ENCODE measurements around the gene TLN1. TPM values are rescaled to one million over a fixed set of nuclear protein-coding genes. Genes with fewer than 3 reads are reported as not detected.

TLN1 gene
- total RNA-seq, 5 donors from 2014 or later (not counting 1 experiment from before 2014, with no cell fraction given): 229 to 366 (median 294) TPM

DNA sequence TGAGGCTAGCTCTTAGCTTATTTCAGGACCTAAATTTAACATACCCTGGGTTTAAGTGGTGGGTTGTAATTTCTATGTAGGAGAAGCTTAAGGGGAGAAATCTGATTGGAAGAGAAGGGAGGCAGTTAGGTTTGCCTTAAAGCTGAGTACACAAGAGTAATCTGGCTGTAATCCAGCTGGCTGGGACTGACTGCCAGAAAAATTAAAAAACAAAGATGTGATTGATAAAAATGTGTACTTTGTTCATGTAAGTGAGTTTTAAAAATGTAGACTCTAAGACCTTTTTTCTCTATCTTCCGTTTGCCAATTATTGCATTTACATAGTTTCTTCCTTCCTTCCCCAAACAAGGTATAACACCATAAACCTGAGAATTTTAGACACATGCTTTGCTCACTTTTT is 39.5 kb upstream of the TLN1 start:
- ChIA-PET CTCF (interaction anchor here in 1 of 2 donors (0.5 to 0.7 kb wide), 3 partner anchors 111 to 890 kb away, joined by 3 read pairs; no protein-coding TSS in a partner anchor), POLR2A (interaction anchor here in 1 of 2 donors (0.6 kb wide), 1 partner anchor 20 kb away, joined by 3 read pairs; no protein-coding TSS in a partner anchor)
- no peaks in the 10 kb centered on the region for H3K9me3 ChIP-seq
- H3K4me3 ChIP-seq (ENCODE audit: control insufficient read depth in 1 of 2, extremely low read depth in 1 of 2, low read length in 1 of 2): no peak overlapping the region
- Mint-ChIP-seq H3K27ac (no peak overlapping the region), H3K4me1 (peaks cover 0 to 7% (median 6%) of the 10 kb centered on the region in 3 donors), H3K27me3 (no peaks in the 10 kb centered on the region), H3K4me3 (no peak overlapping the region), H3K36me3 (no peaks in the 10 kb centered on the region), H3K9me3 (no peaks in the 10 kb centered on the region)
- no CpG with 5 or more reads among the region's 1 CpG for WGBS (ENCODE audit: insufficient coverage)
- H3K36me3 ChIP-seq (ENCODE audit: control insufficient read depth in 2 of 2, extremely low read depth in 1 of 2, insufficient read depth in 1 of 2, low read length in 1 of 2): peaks cover 0 to 10% of the 10 kb centered on the region in 2 donors
- DNase-seq (no peak), ATAC-seq (replicated peaks in 1 of 4) (no peak)
- H3K4me1 ChIP-seq (ENCODE audit: control insufficient read depth in 1 of 2, extremely low read depth in 1 of 2, insufficient read depth in 2 of 2, low read length in 2 of 2): no peaks in the 10 kb centered on the region
- no peaks in the 10 kb centered on the region for H3K27me3 ChIP-seq (replicated peaks in 1 of 2; ENCODE audit: control insufficient read depth in 2 of 2, extremely low read depth in 1 of 2, insufficient read depth in 2 of 2, low read length in 1 of 2)
- no peak overlapping the region for H3K27ac ChIP-seq (ENCODE audit: low read length)

DNA sequence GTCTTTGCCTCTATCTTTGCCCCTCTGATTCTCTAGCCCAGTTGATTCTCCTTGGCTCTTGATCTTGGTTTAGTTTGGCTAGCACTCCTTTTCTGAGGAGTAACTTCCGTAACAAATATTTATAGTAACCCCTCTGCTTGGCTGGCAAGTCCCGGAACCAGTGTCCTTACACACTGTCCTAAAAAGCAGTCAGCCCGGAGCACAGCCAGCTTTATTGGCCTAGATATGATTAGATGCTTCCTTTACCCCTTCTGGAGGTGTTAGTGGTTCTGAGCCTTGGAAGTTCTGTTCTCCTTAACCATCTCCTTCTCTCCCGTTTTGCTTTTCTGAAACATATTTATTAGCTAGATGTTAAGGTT is 39.1 kb upstream of the TLN1 start:
- Histone ChIP-seq H3K4me1 (ENCODE audit: control insufficient read depth in 1 of 2, extremely low read depth in 1 of 2, insufficient read depth in 2 of 2, low read length in 2 of 2) (no peaks in the 10 kb centered on the region), H3K27me3 (replicated peaks in 1 of 2; ENCODE audit: control insufficient read depth in 2 of 2, extremely low read depth in 1 of 2, insufficient read depth in 2 of 2, low read length in 1 of 2) (no peaks in the 10 kb centered on the region), H3K9me3 (no peaks in the 10 kb centered on the region), H3K27ac (ENCODE audit: low read length) (no peak overlapping the region), H3K4me3 (ENCODE audit: control insufficient read depth in 1 of 2, extremely low read depth in 1 of 2, low read length in 1 of 2) (no peak overlapping the region), H3K36me3 (ENCODE audit: control insufficient read depth in 2 of 2, extremely low read depth in 1 of 2, insufficient read depth in 1 of 2, low read length in 1 of 2) (peaks cover 0 to 9% of the 10 kb centered on the region in 2 donors)
- Mint-ChIP-seq H3K27ac (no peak overlapping the region), H3K27me3 (no peaks in the 10 kb centered on the region), H3K4me1 (peaks cover 0 to 11% (median 11%) of the 10 kb centered on the region in 3 donors), H3K4me3 (no peak overlapping the region), H3K36me3 (no peaks in the 10 kb centered on the region), H3K9me3 (no peaks in the 10 kb centered on the region)
- no peak for DNase-seq
- WGBS (ENCODE audit: insufficient coverage): no CpG with 5 or more reads among the region's 4 CpGs
- CTCF ChIA-PET: interaction anchor here (0.7 to 1.1 kb wide), 2 partner anchors 17 to 111 kb away, joined by 3 to 5 read pairs; no protein-coding TSS in a partner anchor
- POLR2A ChIA-PET: interaction anchor here in 1 of 2 donors (0.7 kb wide), 1 partner anchor 1185 kb away, joined by 3 read pairs; no protein-coding TSS in a partner anchor
- no peak for ATAC-seq (replicated peaks in 1 of 4)

DNA sequence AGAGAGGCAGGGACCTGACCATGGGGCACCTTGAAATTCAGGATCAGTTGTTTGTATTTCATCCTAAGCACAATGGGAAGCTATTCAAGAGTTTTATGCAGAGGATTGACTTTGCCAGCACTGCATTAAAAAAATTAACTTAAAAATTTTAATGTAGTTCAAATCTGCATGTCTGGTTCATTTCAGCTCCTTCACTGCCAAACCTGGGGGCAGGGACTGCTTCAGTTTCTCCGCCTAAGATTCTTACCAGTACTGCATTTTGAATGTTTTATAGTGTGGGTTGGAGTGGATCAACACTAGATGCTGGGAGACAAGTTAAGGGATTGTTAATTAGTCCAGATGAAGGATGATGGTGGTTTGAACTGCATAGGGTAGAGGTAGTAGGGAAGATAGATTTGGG is 37.8 kb upstream of the TLN1 start:
- ATAC-seq (replicated peaks in 1 of 4): no peak
- Mint-ChIP-seq H3K27me3 (no peaks in the 10 kb centered on the region), H3K4me1 (peaks cover 0 to 12% (median 11%) of the 10 kb centered on the region in 3 donors), H3K4me3 (no peak overlapping the region), H3K36me3 (no peaks in the 10 kb centered on the region), H3K27ac (no peak overlapping the region), H3K9me3 (no peaks in the 10 kb centered on the region)
- no peaks in the 10 kb centered on the region for H3K9me3 ChIP-seq
- H3K36me3 ChIP-seq (ENCODE audit: control insufficient read depth in 2 of 2, extremely low read depth in 1 of 2, insufficient read depth in 1 of 2, low read length in 1 of 2): peaks cover 0 to 5% of the 10 kb centered on the region in 2 donors
- CTCF ChIA-PET: no interaction called here
- POLR2A ChIA-PET: no interaction called here
- no peaks in the 10 kb centered on the region for H3K27me3 ChIP-seq (replicated peaks in 1 of 2; ENCODE audit: control insufficient read depth in 2 of 2, extremely low read depth in 1 of 2, insufficient read depth in 2 of 2, low read length in 1 of 2)
- DNase-seq: no peak
- no peak overlapping the region for H3K4me3 ChIP-seq (ENCODE audit: control insufficient read depth in 1 of 2, extremely low read depth in 1 of 2, low read length in 1 of 2)
- 100% methylated on average over 1 of the region's 1 CpG for WGBS (ENCODE audit: insufficient coverage)
- no peaks in the 10 kb centered on the region for H3K4me1 ChIP-seq (ENCODE audit: control insufficient read depth in 1 of 2, extremely low read depth in 1 of 2, insufficient read depth in 2 of 2, low read length in 2 of 2)
- H3K27ac ChIP-seq (ENCODE audit: low read length): no peak overlapping the region

DNA sequence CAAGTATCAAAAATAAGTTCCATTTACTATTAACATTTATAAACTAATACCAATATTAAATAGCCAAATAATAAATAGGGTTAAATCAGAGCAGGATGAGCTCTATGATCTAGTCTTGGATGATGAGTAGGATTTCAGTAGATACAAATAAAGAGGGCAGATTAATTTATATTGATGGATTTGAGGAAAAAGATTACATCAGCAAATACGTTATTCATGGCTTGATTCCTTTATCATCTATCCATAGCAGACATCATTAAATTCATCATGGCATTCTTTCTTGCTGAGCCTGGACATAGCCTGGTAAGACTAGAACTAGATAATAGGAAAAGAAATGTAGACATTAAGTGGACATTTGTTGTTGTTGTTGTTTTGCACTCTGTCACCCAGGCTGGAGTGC is 35.5 kb upstream of the TLN1 start:
- POLR2A ChIA-PET: no interaction called here

GRCh38 chr9:35766997-35767396 is 35.0 kb upstream of the TLN1 start:
- H3K4me1 ChIP-seq (ENCODE audit: control insufficient read depth in 1 of 2, extremely low read depth in 1 of 2, insufficient read depth in 2 of 2, low read length in 2 of 2): no peaks in the 10 kb centered on the region
- Mint-ChIP-seq H3K27ac (no peak overlapping the region), H3K27me3 (no peaks in the 10 kb centered on the region), H3K9me3 (no peaks in the 10 kb centered on the region), H3K4me3 (no peak overlapping the region), H3K36me3 (no peaks in the 10 kb centered on the region), H3K4me1 (peaks cover 3 to 20% (median 19%) of the 10 kb centered on the region in 3 donors)
- no peak for DNase-seq
- H3K27me3 ChIP-seq (replicated peaks in 1 of 2; ENCODE audit: control insufficient read depth in 2 of 2, extremely low read depth in 1 of 2, insufficient read depth in 2 of 2, low read length in 1 of 2): no peaks in the 10 kb centered on the region
- H3K9me3 ChIP-seq: no peaks in the 10 kb centered on the region
- H3K36me3 ChIP-seq (ENCODE audit: control insufficient read depth in 2 of 2, extremely low read depth in 1 of 2, insufficient read depth in 1 of 2, low read length in 1 of 2): peaks cover 0 to 5% of the 10 kb centered on the region in 2 donors
- no peak for ATAC-seq (replicated peaks in 1 of 4)
- 100% methylated on average over 1 of the region's 2 CpGs for WGBS (ENCODE audit: insufficient coverage)
- no peak overlapping the region for H3K27ac ChIP-seq (ENCODE audit: low read length)
- H3K4me3 ChIP-seq (ENCODE audit: control insufficient read depth in 1 of 2, extremely low read depth in 1 of 2, low read length in 1 of 2): no peak overlapping the region
- ChIA-PET CTCF (no interaction called here), POLR2A (no interaction called here)

More for the DNA sequence above, 35.5 kb upstream of the TLN1 start:
- Histone ChIP-seq H3K27ac (ENCODE audit: low read length) (no peak overlapping the region), H3K9me3 (no peaks in the 10 kb centered on the region), H3K27me3 (replicated peaks in 1 of 2; ENCODE audit: control insufficient read depth in 2 of 2, extremely low read depth in 1 of 2, insufficient read depth in 2 of 2, low read length in 1 of 2) (no peaks in the 10 kb centered on the region), H3K36me3 (ENCODE audit: control insufficient read depth in 2 of 2, extremely low read depth in 1 of 2, insufficient read depth in 1 of 2, low read length in 1 of 2) (peaks cover 0 to 5% of the 10 kb centered on the region in 2 donors), H3K4me3 (ENCODE audit: control insufficient read depth in 1 of 2, extremely low read depth in 1 of 2, low read length in 1 of 2) (no peak overlapping the region), H3K4me1 (ENCODE audit: control insufficient read depth in 1 of 2, extremely low read depth in 1 of 2, insufficient read depth in 2 of 2, low read length in 2 of 2) (no peaks in the 10 kb centered on the region)
- CTCF ChIA-PET: no interaction called here
- Mint-ChIP-seq H3K9me3 (no peaks in the 10 kb centered on the region), H3K4me3 (no peak overlapping the region), H3K36me3 (no peaks in the 10 kb centered on the region), H3K4me1 (peaks cover 0 to 16% (median 16%) of the 10 kb centered on the region in 3 donors), H3K27me3 (no peaks in the 10 kb centered on the region), H3K27ac (no peak overlapping the region)
- DNase-seq (no peak), ATAC-seq (replicated peaks in 1 of 4) (no peak)
- whole genome bisulfite sequencing (ENCODE audit: insufficient coverage): no CpG with 5 or more reads among the region's 1 CpG

- DNase-seq: no peak
- no CpG with 5 or more reads among the region's 1 CpG for WGBS (ENCODE audit: insufficient coverage)
- Histone ChIP-seq H3K4me3 (ENCODE audit: control insufficient read depth in 1 of 2, extremely low read depth in 1 of 2, low read length in 1 of 2) (no peak overlapping the region), H3K4me1 (ENCODE audit: control insufficient read depth in 1 of 2, extremely low read depth in 1 of 2, insufficient read depth in 2 of 2, low read length in 2 of 2) (no peaks in the 10 kb centered on the region), H3K9me3 (no peaks in the 10 kb centered on the region), H3K27ac (ENCODE audit: low read length) (no peak overlapping the region), H3K36me3 (ENCODE audit: control insufficient read depth in 2 of 2, extremely low read depth in 1 of 2, insufficient read depth in 1 of 2, low read length in 1 of 2) (peaks cover 0 to 3% of the 10 kb centered on the region in 2 donors), H3K27me3 (replicated peaks in 1 of 2; ENCODE audit: control insufficient read depth in 2 of 2, extremely low read depth in 1 of 2, insufficient read depth in 2 of 2, low read length in 1 of 2) (no peaks in the 10 kb centered on the region)
- peaks cover 30 to 45% (median 42%) of the 10 kb centered on the region in 3 donors for H3K4me1 Mint-ChIP-seq
- ChIA-PET CTCF (interaction anchor here in 1 of 2 donors (0.7 to 1.2 kb wide), 3 partner anchors 14 to 301 kb away, joined by 3 to 7 read pairs (median 5); partner anchors contain the start of genes CCDC107, RGP1 and RMRP), POLR2A (no interaction called here)
- H3K27me3 Mint-ChIP-seq: no peaks in the 10 kb centered on the region
- no peak overlapping the region for H3K27ac Mint-ChIP-seq
- no peaks in the 10 kb centered on the region for H3K9me3 Mint-ChIP-seq
- H3K4me3 Mint-ChIP-seq: no peak overlapping the region
- ATAC-seq (replicated peaks in 1 of 4): no peak
- peaks cover 10% of the 10 kb centered on the region for H3K36me3 Mint-ChIP-seq
Observed at GRCh38 chr9:35763803-35764202, 31.8 kb upstream of the TLN1 start.
